Measurements from ENCODE around the gene UBL4B.

DNA sequence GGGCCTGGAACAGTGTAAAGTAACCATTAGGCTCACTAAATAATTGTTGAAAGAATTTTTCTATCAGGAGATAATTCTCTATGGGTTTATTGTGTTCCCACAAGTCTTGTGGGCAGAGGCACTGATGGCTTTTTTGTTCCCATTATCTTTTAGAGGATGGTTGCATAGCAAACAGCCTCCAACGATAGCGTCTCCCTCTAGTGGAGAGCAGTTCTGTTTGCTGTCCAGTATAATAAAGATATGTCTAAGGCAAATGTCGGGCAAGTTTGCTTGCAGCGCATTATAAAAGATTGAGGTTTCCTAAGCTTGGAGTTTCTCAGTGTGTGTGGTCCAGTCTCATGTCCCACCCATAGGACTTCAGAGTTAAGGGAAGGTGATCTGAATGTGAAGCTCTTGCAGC lies 36.7 kb downstream of the UBL4B start:
- TF ChIP-seq, protein P1, sequence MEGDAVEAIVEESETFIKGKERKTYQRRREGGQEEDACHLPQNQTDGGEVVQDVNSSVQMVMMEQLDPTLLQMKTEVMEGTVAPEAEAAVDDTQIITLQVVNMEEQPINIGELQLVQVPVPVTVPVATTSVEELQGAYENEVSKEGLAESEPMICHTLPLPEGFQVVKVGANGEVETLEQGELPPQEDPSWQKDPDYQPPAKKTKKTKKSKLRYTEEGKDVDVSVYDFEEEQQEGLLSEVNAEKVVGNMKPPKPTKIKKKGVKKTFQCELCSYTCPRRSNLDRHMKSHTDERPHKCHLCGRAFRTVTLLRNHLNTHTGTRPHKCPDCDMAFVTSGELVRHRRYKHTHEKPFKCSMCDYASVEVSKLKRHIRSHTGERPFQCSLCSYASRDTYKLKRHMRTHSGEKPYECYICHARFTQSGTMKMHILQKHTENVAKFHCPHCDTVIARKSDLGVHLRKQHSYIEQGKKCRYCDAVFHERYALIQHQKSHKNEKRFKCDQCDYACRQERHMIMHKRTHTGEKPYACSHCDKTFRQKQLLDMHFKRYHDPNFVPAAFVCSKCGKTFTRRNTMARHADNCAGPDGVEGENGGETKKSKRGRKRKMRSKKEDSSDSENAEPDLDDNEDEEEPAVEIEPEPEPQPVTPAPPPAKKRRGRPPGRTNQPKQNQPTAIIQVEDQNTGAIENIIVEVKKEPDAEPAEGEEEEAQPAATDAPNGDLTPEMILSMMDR (IDR thresholded peaks at IDR 0.05; ENCODE audit: poor library complexity) = peak; percentile 18
- TF ChIP-seq EZH2 (IDR thresholded peaks at IDR 0.05; ENCODE audit: borderline replicate concordance) (peak; percentile 13), EZH2phosphoT487 (IDR thresholded peaks at IDR 0.05; ENCODE audit: low read depth, severe bottlenecking, unreplicated experiment) (no peak)
